Endodermal cell (in vitro differentiated cells): Measurements from ENCODE around the gene PRKAR1A. TPM values are rescaled to one million over a fixed set of nuclear protein-coding genes. Genes with fewer than 3 reads are reported as not detected.
"Not testable (repeated sequence)": the region's sequence is repeated elsewhere in the genome, so short reads cannot be mapped to it uniquely, and the experiment has no call there.

Source experiments
- DNase-seq: peaks from one replicate; pipeline ENCODE4 v3.0.0-alpha.2; 2017
- H3K27ac ChIP-seq: 2 replicates; pipeline ENCODE4 v1.5.1; 2013; ENCODE audit warnings: mild to moderate bottlenecking, low read depth, low read length, moderate library complexity
- H3K27me3 ChIP-seq: 2 replicates; pipeline ENCODE4 v1.6.1; 2013; ENCODE audit warnings: mild to moderate bottlenecking, low read length, moderate library complexity; ENCODE audit not compliant: insufficient read depth, control insufficient read depth, poor library complexity, severe bottlenecking
- H3K36me3 ChIP-seq: 2 replicates; pipeline ENCODE4 v1.7.0; 2013; ENCODE audit warnings: mild to moderate bottlenecking, low read length, moderate library complexity; ENCODE audit not compliant: control insufficient read depth, insufficient read depth
- H3K4me1 ChIP-seq: one replicate; pipeline ENCODE4 v1.7.0; 2013; ENCODE audit warnings: low read length; ENCODE audit not compliant: control insufficient read depth, insufficient read depth
- H3K4me3 ChIP-seq: 2 replicates; pipeline ENCODE4 v1.5.1; 2013; ENCODE audit warnings: mild to moderate bottlenecking, low read length, moderate library complexity
- H3K9ac ChIP-seq: 2 replicates; pipeline ENCODE4 v1.6.1; 2013; ENCODE audit warnings: mild to moderate bottlenecking, low read length, moderate library complexity; ENCODE audit not compliant: poor library complexity, severe bottlenecking; ENCODE audit errors: extremely low read depth
- H3K9me3 ChIP-seq: 2 replicates; pipeline ENCODE4 v1.6.1; 2013; ENCODE audit warnings: mild to moderate bottlenecking, low read length, moderate library complexity; ENCODE audit not compliant: control insufficient read depth
- H3K27ac Mint-ChIP-seq: 2 replicates; pipeline ENCODE4 v1.8.0; 2020; ENCODE audit warnings: mixed read lengths
- H3K27me3 Mint-ChIP-seq: 2 replicates; pipeline ENCODE4 v1.8.0; 2021; ENCODE audit warnings: mild to moderate bottlenecking, mixed read lengths; ENCODE audit not compliant: insufficient read depth
- H3K36me3 Mint-ChIP-seq: 2 replicates; pipeline ENCODE4 v1.8.0; 2020; ENCODE audit warnings: low read depth, mixed read lengths
- H3K4me1 Mint-ChIP-seq: 2 replicates; pipeline ENCODE4 v1.8.0; 2020; ENCODE audit warnings: mixed read lengths
- H3K4me3 Mint-ChIP-seq: 2 replicates; pipeline ENCODE4 v1.8.0; 2020; ENCODE audit warnings: mild to moderate bottlenecking, moderate library complexity, mixed read lengths
- H3K9me3 Mint-ChIP-seq: 2 replicates; pipeline ENCODE4 v1.8.0; 2020; ENCODE audit warnings: mild to moderate bottlenecking, mixed read lengths
- WGBS, 2 experiments: methylation state at CpG; one replicate each; pipeline versions ENCODE4 v1.1.5 to v1.1.7; 2013; ENCODE audit warnings: missing lambda C conversion rate in 2 of 2, mixed read lengths in 1 of 2; ENCODE audit not compliant: insufficient coverage in 1 of 2, insufficient read length in 1 of 2; 5-methylcytosine and 5-hydroxymethylcytosine counted together
- total RNA-seq, 2 donors: library from RNA; stranded (reverse); fragmentation: NEBNext Ultra II Directional in 1 of 2; extraction: Animal tissue kit (Norgen Biotek cat#: 25700) in 1 of 2; gene quantifications; 2 replicates in 1 of 2; 3 replicates in 1 of 2; pipeline ENCODE4 v1.2.1, GENCODE V29; 2021
- TF ChIP-seq, protein P1 (sequence below): fragments of 200-600 bp; sonication (generic); conservative IDR thresholded peaks from 2 replicates; pipeline ENCODE4 v1.5.0; 2021; ENCODE audit warnings: antibody characterized with exemption, mild to moderate bottlenecking

The PRKAR1A gene
- total RNA-seq, 2 donors from 2014 or later: 194 to 227 TPM

DNA sequence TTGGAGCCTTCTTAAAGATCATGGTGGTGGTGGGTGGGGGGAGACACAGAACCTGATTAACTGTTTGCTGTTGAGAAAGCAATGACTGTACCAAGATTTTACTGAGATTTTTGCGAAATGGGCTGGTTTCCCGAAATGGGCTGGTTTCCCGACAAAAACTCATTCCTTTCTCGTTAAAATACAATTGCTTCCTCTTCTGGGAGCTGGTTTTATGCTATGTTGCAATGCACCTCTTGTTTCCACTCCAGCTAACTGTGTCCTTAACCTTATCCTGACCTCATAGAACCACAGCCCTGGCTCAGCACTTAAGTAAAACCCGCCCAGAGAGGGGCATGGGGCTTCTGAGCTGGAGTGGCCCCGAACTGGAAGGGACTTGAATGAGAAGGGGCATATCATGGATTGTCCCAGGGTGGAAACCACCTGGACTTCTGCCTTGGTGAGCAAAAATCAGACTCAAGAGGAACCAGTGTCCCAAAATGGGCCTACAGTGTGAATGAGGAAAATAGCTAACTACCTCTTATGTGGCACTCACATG lies 68.1 kb downstream of the PRKAR1A start:
- no peak overlapping the region for H3K4me3 ChIP-seq
- Mint-ChIP-seq H3K4me1 (no peaks in the 10 kb centered on the region), H3K27ac (no peak overlapping the region), H3K9me3 (no peaks in the 10 kb centered on the region), H3K36me3 (peaks cover 35% of the 10 kb centered on the region), H3K27me3 (no peaks in the 10 kb centered on the region), H3K4me3 (no peak overlapping the region)
- no peak overlapping the region for H3K9ac ChIP-seq
- WGBS, 2 experiments: 88 to 96% methylated on average over 6 of the region's 6 CpGs
- DNase-seq: peak; percentile 38
- H3K36me3 ChIP-seq: peaks cover 17% of the 10 kb centered on the region
- TF ChIP-seq, protein P1, sequence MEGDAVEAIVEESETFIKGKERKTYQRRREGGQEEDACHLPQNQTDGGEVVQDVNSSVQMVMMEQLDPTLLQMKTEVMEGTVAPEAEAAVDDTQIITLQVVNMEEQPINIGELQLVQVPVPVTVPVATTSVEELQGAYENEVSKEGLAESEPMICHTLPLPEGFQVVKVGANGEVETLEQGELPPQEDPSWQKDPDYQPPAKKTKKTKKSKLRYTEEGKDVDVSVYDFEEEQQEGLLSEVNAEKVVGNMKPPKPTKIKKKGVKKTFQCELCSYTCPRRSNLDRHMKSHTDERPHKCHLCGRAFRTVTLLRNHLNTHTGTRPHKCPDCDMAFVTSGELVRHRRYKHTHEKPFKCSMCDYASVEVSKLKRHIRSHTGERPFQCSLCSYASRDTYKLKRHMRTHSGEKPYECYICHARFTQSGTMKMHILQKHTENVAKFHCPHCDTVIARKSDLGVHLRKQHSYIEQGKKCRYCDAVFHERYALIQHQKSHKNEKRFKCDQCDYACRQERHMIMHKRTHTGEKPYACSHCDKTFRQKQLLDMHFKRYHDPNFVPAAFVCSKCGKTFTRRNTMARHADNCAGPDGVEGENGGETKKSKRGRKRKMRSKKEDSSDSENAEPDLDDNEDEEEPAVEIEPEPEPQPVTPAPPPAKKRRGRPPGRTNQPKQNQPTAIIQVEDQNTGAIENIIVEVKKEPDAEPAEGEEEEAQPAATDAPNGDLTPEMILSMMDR: no peak
- H3K27me3 ChIP-seq: no peaks in the 10 kb centered on the region
- no peaks in the 10 kb centered on the region for H3K4me1 ChIP-seq
- H3K9me3 ChIP-seq: no peaks in the 10 kb centered on the region
- no peak overlapping the region for H3K27ac ChIP-seq

DNA sequence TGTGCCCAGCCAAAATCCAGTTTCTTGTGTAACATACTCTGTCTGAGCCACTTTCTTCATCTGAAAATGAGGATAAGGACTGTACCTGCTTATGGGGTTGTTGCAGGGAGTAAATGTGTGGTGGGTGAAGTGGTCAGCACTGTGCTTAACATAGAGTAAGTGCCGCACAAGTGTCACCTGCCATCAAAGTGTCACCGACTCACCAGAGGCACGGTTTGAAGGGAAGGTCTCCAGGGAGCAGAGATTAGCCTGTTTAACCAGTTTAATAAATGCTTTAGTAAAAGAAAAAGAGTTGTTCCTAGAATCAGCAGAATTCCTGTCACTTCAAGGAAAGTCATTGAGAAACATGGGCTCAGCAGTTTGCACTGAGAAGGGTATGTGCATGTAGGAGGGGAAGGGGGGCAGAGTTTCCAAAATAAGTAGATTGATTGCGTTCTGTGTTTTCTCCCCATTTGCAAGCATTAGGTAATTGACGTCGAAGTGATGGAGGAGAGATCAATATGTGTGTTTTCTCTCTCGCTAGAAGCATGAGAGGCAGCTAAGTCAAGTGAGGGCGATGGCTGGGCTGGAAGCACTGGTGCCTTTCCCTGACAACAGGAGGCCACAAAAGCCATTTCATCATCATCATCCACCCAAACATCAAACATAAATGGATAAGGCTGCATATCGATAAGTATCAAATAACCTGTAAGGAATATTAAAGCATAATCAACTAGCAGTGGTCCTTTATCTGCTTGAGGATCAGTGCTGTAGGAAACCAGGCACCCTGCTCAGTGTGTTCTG lies 69.8 kb downstream of the PRKAR1A start:
- Mint-ChIP-seq H3K27me3 (no peaks in the 10 kb centered on the region), H3K4me1 (no peaks in the 10 kb centered on the region), H3K27ac (no peak overlapping the region), H3K9me3 (peaks cover 6% of the 10 kb centered on the region), H3K36me3 (peaks cover 45% of the 10 kb centered on the region), H3K4me3 (no peak overlapping the region)
- peak; percentile 24 for DNase-seq
- Histone ChIP-seq H3K4me1 (no peaks in the 10 kb centered on the region), H3K36me3 (peaks cover 22% of the 10 kb centered on the region), H3K27me3 (no peaks in the 10 kb centered on the region), H3K9me3 (peaks cover 5% of the 10 kb centered on the region), H3K27ac (no peak overlapping the region), H3K9ac (no peak overlapping the region), H3K4me3 (no peak overlapping the region)
- 97% methylated on average over 5 to 9 of the region's 9 CpGs for WGBS, 2 experiments
- TF ChIP-seq, protein P1: no peak

DNA sequence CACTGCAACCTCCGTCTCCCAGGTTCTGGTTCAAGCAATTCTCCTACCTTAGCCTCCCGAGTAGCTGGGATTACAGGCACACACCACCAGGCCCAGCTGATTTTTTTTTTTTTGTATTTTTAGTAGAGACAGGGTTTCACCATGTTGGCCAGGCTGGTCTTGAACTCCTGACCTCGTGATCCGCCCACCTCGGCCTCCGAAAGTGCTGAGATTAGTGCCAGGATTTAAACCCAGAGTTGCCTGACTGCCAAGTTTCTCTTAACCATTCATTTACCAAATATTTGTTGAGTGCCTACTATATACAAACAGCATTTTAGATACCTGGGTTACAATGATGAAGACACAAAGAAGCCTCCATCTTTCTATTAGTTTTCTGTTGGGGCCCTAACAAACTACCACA lies 70.6 kb downstream of the PRKAR1A start:
- peaks cover 11% of the 10 kb centered on the region for H3K9me3 Mint-ChIP-seq
- WGBS, 2 experiments: 85 to 100% methylated on average over 2 to 6 of the region's 6 CpGs
- H3K4me3 ChIP-seq, DNase-seq, H3K4me1 Mint-ChIP-seq, H3K4me3 Mint-ChIP-seq, H3K27ac ChIP-seq, H3K9ac ChIP-seq, H3K27ac Mint-ChIP-seq, H3K4me1 ChIP-seq, H3K27me3 Mint-ChIP-seq, H3K27me3 ChIP-seq: not testable (repeated sequence)
- peaks cover 30% of the 10 kb centered on the region for H3K36me3 ChIP-seq
- H3K9me3 ChIP-seq: peaks cover 14% of the 10 kb centered on the region
- H3K36me3 Mint-ChIP-seq: peaks cover 53% of the 10 kb centered on the region
